ENCODE results near the gene RASA3.

Gene RASA3

DNA sequence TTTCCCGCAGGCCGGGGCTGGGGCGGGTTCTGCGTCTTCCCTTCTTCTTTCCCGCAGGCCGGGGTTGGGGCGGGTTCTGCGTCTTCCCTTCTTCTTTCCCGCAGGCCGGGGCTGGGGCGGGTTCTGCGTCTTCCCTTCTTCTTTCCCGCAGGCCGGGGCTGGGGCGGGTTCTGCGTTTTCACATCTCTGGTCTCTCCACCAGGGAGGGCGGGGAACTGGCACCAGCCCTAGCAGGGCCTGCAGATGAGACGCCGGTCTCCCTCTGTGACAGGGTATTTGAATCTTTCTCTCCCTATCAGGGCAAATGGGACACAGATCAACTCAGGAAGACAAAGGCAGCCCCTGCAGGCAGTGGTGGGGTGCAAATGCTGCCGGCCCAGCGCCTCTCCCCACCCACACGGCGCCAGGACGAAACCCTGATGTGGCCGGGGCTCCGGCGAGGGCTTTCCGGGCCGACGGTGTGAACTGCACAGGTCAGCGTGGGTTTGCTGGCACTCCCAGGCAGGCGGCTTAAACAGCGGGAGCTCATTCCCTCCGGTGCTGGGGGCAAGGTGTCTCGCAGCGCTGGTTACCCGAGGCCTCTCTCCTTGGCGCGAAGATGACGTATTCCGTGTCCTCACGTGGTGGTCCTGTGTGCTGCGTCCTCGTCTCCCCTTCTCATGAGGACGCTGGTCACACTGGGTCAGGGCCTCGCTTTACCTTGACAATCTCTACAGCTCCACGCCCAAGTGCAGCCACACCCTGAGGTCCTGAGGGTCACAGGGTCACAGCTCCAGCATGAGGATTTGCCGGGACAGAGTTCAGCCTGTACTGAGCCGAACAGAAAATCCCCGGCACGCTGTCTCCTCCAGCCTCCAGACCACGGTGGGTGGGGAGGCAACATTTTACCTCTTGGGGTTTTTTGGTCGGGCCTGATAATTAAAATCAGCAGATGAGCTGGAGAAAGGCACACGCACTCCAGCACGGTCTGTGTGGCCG is 157.8 kb downstream of the RASA3 start:
- no peaks in the 10 kb centered on the region for H3K4me1 ChIP-seq (ENCODE audit: low read length)
- H3K9me3 ChIP-seq (replicated peaks; ENCODE audit: insufficient read depth, low read length), result no peaks in the 10 kb centered on the region
- no peaks in the 10 kb centered on the region for H4K20me1 ChIP-seq (ENCODE audit: insufficient read depth, low read length)
- H3K9me2 ChIP-seq (replicated peaks; ENCODE audit: insufficient read depth, low read length), result no peaks in the 10 kb centered on the region
- no peak for DNase-seq
- H3K27me3 ChIP-seq (replicated peaks; ENCODE audit: insufficient read depth, low read length), result no peaks in the 10 kb centered on the region
- H3K27ac ChIP-seq (ENCODE audit: low read length), result no peak overlapping the region
- no peak overlapping the region for H3K4me3 ChIP-seq (ENCODE audit: low read length)
- H3K9ac ChIP-seq (ENCODE audit: low read length), result no peak overlapping the region
- no peak overlapping the region for H2AFZ ChIP-seq (ENCODE audit: low read length)
- H3K79me2 ChIP-seq (ENCODE audit: low read length), result no peaks in the 10 kb centered on the region
- TF ChIP-seq EZH2phosphoT487 (IDR thresholded peaks at IDR 0.05; ENCODE audit: low read length) (no peak), EZH2 (optimal IDR thresholded peaks at IDR 0.05; ENCODE audit: low read depth, low read length) (no peak)
- TF ChIP-seq, protein P1, sequence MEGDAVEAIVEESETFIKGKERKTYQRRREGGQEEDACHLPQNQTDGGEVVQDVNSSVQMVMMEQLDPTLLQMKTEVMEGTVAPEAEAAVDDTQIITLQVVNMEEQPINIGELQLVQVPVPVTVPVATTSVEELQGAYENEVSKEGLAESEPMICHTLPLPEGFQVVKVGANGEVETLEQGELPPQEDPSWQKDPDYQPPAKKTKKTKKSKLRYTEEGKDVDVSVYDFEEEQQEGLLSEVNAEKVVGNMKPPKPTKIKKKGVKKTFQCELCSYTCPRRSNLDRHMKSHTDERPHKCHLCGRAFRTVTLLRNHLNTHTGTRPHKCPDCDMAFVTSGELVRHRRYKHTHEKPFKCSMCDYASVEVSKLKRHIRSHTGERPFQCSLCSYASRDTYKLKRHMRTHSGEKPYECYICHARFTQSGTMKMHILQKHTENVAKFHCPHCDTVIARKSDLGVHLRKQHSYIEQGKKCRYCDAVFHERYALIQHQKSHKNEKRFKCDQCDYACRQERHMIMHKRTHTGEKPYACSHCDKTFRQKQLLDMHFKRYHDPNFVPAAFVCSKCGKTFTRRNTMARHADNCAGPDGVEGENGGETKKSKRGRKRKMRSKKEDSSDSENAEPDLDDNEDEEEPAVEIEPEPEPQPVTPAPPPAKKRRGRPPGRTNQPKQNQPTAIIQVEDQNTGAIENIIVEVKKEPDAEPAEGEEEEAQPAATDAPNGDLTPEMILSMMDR (IDR thresholded peaks at IDR 0.05; ENCODE audit: low read length), result no peak
- H3K4me2 ChIP-seq (ENCODE audit: low read depth, low read length), result no peak overlapping the region
- H3F3A ChIP-seq (ENCODE audit: insufficient read depth, low read length), result no peaks in the 10 kb centered on the region
- H3K36me3 ChIP-seq (replicated peaks; ENCODE audit: insufficient read depth, low read length), result peaks cover 15% of the 10 kb centered on the region; the same call in 1 of the 2 replicates

DNA sequence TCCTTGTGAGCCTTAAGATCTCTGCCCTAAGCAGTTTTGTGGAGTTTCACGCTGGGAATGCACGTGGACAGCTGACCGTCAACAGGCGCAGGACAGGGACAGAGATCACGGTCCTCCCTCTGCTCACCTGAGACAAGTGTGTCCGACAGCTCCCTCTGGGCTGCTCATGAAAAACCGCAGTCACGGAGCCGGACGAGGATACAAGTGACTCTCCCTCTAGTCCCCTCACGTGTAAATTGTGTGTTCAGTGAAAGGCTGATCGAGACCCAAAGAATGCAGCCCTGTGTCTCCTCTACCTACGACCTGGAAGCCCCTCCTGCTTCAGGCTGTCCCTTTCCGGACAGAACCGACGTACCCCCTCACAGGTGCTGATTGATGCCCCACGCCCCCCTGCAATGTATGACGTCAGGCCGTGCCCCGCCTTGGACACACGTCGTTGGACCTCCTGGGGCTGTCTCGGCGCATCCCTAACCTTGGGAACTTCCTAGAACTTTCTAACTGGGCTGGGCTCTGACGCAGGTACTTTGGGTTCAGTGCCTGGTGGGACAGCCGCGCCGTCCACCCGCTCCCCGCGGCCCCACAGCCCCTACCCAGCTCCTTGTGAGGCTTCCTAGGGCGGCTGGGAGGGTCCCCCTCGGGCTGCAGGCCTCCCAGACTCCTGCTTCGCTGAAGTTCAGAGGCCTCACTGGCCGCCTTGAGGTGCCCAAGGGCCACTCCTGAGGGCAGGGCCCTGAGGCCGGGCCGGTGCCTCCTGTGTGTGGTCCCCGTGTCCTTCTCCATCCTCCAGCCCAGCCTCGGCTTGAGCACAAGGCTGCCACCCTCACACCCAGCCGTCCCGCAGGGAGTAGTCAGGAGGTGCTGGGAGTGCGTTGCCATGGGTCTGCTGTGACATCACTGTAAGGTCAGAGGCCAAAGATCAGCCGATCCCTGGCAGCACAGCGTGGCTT is 158.9 kb downstream of the RASA3 start, which contains the start of gene C13orf46:
Gene C13orf46, minus strand, starts transcription at position 859 of the 947 bp plus-strand sequence. Its CDS starts 79 bp downstream, at position 780.
- Histone ChIP-seq H3K79me2 (ENCODE audit: low read length) (no peaks in the 10 kb centered on the region), H3K9ac (ENCODE audit: low read length) (no peak within 1 kb of the TSS), H3K36me3 (replicated peaks; ENCODE audit: insufficient read depth, low read length) (peaks cover 7% of the 10 kb centered on the region; the same call in 1 of the 2 replicates)

More for the DNA sequence above, 158.9 kb downstream of the RASA3 start, which contains the start of gene C13orf46:
- Histone ChIP-seq H3K9me3 (replicated peaks; ENCODE audit: insufficient read depth, low read length) (no peaks in the 10 kb centered on the region), H4K20me1 (ENCODE audit: insufficient read depth, low read length) (no peaks in the 10 kb centered on the region), H3K4me1 (ENCODE audit: low read length) (no peaks in the 10 kb centered on the region), H3K27ac (ENCODE audit: low read length) (no peak within 1 kb of the TSS), H3K27me3 (replicated peaks; ENCODE audit: insufficient read depth, low read length) (no peaks in the 10 kb centered on the region), H3K9me2 (replicated peaks; ENCODE audit: insufficient read depth, low read length) (no peaks in the 10 kb centered on the region), H2AFZ (ENCODE audit: low read length) (no peak within 1 kb of the TSS), H3K4me2 (ENCODE audit: low read depth, low read length) (no peak within 1 kb of the TSS), H3F3A (ENCODE audit: insufficient read depth, low read length) (no peaks in the 10 kb centered on the region), H3K4me3 (ENCODE audit: low read length) (no peak within 1 kb of the TSS)
- no peak for TF ChIP-seq EZH2 (optimal IDR thresholded peaks at IDR 0.05; ENCODE audit: low read depth, low read length)
- TF ChIP-seq, protein P1 (IDR thresholded peaks at IDR 0.05; ENCODE audit: low read length), result no peak
- TF ChIP-seq EZH2phosphoT487 (IDR thresholded peaks at IDR 0.05; ENCODE audit: low read length), result no peak
- no peak for DNase-seq

Data from MM.1S (cell line).